ENCODE measurements around the gene C14orf180. TPM values are rescaled to one million over a fixed set of nuclear protein-coding genes. Genes with fewer than 3 reads are reported as not detected.

C14orf180 gene
- under 1 TPM in 1 of 5 donors, not detected in 4; 0.47 TPM for polyA plus RNA-seq (ENCODE audit: insufficient read depth in 1 of 5, insufficient read length in 5 of 5, low replicate concordance in 1 of 5)
- long read RNA-seq, donor 1, result 0 reads
- long read RNA-seq, donor 2, result 0 reads
- long read RNA-seq, donor 3, result 0 reads
- long read RNA-seq, donor 4, result 0 reads
- long read RNA-seq, donor 5, partial matches to known transcripts, result 0 of 1 reads
- long read RNA-seq, donor 5, other reads (novel, unspliced or antisense), result 0 of 1 reads
- long read RNA-seq, donor 6, result 0 reads
- long read RNA-seq, donor 7, result 0 reads
- long read RNA-seq, donor 8, result 0 reads

- no peak for DNase-seq
Observed at GRCh38 chr14:104579507-104579906, at the start of gene C14orf180. C14orf180 (plus strand) TSS chr14:104579764; CDS start chr14:104586431, 6,667 bp downstream.

- no peak for DNase-seq
Observed at GRCh38 chr14:104530646-104531045, 48.9 kb upstream of the C14orf180 start.

DNA sequence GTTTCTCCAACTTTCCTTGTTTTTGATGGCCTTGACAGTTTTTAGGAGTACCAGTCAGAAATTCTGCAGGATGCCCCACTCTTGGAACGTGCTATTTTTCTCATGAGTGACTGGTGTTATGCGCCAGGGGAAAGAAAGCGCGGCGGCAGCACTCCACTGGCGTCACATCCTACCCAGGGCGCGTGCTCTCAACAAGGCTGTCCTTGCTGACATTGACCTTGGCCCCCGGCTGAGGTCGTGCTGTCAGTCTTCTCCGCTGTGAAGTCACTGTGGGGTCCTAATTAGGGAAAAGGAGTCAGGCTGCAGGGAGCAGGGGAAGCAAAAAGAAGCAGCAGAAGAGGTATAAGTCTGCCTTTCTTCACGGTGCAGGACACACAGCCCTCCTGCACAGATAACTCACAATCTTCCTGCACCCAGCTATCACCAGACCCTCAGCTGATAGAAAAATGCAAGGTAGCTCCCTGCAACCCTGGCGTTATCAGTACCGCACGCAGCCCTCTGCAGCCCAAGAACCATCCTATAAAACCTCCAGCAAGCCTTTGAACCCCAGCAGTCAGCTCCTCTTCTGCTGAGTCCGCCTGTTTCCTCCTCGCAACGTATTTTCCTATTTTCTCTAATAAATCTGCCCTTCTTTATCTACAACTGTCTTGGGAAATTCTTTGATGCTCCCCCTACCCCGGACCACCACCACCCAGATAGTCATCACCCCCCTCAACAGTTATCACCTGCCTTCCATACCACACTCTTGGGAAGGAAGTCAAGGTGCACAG is 48.0 kb upstream of the C14orf180 start:
- no peak for DNase-seq

- DNase-seq, result no peak
Observed at GRCh38 chr14:104532191-104532555, 47.4 kb upstream of the C14orf180 start.

GRCh38 chr14:104534036-104534435 is 45.5 kb upstream of the C14orf180 start:
- DNase-seq, result no peak

GRCh38 chr14:104536942-104537612 is 42.5 kb upstream of the C14orf180 start:
- no peak for DNase-seq

DNA sequence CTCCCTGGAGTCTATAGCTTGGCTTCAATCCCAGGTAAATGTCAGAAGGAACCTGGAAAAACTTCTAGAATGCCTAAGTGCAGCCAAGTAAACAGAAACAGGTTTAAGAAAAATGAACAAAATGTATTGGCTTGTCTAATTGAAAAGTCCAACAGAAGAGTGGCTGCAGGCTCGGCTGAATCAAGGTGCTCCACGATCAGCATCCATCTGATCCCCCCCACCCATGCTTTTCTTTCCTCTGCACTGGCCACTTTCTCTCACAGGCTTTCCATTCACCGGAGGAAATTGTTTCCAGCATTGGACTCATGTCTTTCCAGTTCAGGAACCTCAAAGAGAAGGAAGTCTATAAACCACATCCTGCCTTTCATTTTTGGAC is 42.0 kb upstream of the C14orf180 start:
- no peak for DNase-seq

GRCh38 chr14:104541905-104542465 is 37.6 kb upstream of the C14orf180 start:
- DNase-seq, result no peak

DNA sequence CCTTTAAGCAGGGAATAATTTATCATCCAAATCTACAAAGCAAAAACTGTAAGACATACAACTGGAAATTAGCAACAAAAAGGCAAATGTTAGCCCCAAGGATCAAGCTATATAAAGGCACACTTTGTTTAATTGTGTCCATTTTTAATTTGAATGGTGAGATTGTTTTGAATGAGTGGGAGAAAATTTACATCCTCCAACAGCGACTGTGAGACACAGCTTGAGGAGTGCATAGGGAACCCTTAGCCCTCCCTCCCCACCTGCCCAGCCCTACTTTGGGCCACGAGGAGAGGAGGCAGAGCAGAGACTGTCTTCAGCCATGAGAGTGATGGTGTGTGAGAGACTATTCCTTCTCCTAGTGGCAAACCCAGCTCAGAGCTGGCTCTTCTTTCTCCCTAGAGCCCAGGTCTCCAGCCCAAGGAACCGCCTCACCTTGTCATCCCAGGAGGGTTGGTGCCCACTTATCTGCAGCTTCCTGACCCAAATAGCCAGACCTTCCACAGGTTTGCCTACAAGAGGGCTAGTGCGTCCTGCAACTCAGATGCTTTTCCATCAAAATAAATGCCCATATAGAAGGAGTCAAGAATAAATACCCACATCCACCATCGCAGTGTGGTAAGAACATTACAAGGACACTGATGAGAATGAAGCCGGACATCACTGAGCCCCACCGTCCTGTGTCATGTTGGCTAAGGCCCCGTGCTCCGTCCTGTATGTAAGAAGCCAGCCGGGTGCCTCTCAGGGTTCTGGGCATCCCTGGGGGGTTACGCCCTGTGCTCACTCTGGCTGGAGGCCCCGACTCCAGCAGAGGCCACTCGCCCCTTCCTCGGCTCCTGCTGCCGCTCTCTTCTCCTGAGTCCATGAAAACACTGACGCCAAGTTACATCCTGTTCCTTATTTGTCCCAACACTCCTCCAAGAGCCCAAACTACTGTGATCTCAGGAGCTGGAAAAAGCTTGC is 36.4 kb upstream of the C14orf180 start:
- DNase-seq, result no peak

DNA sequence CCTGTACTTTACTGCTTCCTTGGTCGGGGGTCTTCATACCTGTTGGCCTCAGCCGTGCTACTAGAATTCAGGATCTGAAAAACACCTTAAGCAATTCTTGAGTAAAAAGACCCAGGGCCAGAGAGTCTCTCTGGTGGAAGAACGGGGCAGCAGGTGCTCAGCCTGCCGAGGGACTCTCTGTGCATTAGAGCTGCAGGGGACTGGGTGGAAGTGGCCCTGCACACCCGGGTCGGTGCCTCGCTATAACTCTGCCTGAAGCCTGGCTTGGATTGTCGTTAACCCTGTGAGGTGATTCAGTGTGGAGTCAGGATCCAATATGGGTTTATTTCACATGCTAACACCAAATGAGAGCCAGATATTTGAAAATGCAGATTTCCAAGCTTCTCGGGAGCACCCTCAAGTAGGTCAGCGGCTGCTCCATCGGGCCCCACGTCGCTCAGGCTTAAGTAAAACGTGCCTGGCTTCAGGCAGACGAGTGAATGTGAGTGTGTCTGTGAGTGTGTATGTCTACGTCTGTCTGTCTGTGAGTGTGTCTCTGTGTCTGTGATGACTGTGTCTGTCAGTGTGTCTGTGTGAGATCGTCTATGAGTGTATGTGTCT is 35.1 kb upstream of the C14orf180 start:
- no peak for DNase-seq

- no peak for DNase-seq
Observed at GRCh38 chr14:104545151-104545941, 34.2 kb upstream of the C14orf180 start.

GRCh38 chr14:104545942-104546501 is 33.5 kb upstream of the C14orf180 start:
- DNase-seq, result no peak

DNA sequence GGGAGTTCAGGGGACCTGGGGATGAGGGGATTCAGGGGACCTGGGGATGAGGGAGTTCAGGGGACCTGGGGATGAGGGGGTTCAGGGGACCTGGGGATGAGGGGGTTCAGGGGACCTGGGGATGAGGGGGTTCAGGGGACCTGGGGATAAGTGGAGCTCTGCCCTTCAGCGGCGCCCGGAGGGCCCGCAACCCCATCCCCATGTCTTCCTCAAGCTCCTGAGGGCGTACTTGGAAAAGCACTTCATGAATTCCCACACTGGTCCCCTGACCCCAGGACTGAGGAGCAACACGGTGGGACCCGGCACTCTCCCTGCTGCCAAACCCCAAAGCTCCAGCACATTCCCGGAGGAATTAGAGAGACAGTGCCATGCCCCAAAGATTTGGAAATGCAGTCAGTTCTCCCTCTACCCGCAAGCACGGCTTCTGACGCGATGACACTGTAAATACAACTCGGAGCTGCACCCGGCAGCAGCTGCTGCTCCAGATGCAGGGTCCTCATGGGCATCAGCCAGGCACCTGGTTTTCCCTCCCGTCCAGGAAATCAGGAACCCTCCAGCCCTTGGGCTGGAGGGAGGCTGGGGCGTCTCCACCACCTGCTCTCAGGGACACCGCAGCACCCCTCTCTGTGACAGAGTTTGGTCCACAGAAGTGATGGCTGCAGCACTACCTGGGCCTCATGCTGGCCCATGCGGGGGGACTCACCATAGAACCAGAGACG is 32.8 kb upstream of the C14orf180 start:
- DNase-seq, result no peak

- DNase-seq, result no peak
Observed at GRCh38 chr14:104547310-104547997, 32.1 kb upstream of the C14orf180 start.

DNA sequence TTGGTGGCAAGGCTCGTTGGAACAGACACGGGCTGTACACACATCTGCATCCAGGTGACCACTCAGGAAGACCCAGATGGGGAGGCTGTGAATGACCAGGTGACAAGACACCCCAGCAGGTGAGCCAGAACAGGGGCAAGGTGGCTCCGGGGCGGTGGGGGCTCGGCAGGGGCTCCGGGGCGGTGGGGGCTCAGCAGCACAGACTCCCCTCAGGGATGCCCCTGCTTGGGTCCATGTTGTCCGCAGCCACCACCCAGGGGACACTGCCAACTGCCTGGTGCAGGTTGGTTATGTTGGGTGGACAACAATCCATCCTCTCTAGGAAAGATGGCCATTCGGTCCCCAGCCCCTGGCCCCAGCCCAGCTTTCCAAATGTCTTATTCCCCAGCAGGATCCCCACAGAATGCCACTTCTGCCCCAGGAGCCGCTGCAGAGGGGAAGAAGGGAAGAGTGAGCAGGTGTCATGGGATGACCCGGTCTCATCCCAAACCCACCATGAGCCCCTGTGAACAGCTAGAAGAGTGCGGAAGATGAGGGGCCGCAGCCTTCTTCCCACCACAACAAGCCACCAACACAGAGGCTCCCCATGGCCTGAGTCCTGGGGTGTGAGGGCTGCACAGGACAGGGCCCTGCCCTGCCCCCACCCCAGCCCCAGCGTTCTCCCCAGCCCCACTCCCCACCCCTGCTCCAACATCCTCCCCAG is 31.4 kb upstream of the C14orf180 start:
- DNase-seq, result no peak

- DNase-seq, result no peak
Observed at GRCh38 chr14:104548802-104549535, 30.6 kb upstream of the C14orf180 start.
